D341Med (cell line): ENCODE results near the gene EPHB4.

Source experiments
- DNase-seq: peaks from one replicate; pipeline ENCODE4 v3.0.0; 2012; ENCODE audit warnings: low spot score

The EPHB4 gene

DNA sequence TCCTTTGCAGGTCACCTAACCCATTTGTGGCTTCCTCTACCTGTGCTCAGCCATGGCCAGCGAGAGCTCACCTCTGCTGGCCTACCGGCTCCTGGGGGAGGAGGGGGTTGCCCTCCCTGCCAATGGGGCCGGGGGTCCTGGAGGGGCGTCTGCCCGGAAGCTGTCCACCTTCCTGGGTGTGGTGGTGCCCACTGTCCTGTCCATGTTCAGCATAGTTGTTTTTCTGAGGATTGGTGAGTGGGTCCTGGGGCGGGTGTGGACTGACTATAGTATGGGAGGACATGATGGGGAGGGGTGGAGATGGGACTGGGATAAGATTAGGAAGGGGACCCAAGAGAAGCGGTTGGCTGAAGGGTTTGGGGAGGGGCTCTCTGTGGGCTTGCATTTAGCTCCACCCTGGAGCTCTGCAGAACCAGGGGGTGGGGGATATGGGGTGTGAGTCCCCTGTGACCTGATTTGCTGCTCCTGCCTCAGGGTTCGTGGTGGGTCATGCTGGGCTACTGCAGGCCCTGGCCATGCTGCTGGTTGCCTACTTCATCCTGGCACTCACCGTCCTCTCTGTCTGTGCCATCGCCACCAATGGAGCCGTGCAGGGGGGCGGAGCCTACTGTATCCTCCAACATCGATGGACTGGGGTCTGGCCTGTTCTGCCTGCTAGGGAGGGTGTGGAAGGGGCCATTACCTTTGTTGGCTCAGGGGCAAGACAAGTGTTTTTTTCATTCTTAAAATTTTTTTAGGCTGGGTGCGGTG is 27.0 kb upstream of the EPHB4 start:
- DNase-seq, result no peak

DNA sequence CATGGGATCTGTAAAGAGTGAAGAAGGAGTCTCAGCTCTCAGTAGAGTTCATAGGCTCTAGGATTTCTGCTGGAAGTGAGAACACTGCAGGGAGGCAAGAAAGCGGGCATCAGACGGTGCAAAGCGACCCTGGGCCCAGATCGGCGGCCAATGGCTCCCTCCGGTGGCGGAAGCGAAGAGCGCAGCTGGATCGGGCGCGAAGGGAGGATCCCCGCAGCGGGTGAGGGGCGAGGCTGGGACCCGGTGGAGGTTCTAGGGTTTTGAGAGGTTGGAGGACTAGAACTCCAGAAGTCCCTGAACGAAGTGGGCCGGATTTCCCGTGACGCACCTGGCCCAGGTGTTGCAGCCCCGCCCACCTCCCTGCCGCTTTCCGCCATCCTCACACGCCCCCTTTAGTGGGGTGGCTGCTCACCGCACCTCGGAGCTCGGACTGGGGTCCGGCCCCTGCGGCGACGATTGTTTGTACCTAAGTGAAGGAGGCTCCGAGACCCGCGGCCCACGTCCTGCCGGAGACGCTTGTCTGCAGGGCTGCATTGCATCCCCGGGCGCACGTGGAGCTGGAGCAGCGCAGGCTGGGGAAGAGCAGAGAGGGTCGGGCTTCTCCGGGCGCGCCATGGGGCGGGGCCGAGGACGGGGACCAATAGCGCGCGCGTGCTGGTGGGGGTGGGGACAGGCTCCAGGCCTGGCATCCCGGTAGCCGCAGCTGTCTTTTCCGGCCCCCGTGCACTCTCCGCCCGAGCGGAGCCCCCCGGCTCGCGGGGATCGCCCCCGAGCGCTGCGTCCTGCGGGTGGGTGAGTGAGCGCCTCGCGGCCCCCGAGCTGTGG is 24.9 kb upstream of the EPHB4 start, which contains the start of gene SLC12A9:
Gene SLC12A9, plus strand, starts transcription at position 666 of the 825 bp plus-strand sequence. CDS start 1,485 bp downstream, outside the sequence.
- DNase-seq, result peak; percentile 97

DNA sequence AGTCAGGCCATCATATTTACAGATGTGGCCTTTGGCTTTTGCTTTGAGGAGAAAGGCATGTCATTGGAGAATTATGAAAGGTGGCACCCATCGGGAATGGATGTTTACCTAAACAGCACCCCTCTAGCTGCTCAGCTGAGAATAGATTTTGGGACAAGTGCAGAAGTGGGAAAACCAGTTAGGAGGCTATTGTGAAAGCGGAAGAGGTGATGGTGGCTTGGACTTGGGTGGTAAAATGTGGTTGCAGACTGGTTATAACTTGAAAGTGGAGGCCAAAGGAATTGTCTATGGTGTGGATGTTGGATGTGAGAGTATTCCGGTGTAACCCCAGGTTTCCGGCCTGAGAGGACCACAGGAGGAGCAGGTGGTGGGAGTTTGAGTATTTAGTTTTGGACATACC is 20.0 kb upstream of the EPHB4 start:
- DNase-seq, result no peak

DNA sequence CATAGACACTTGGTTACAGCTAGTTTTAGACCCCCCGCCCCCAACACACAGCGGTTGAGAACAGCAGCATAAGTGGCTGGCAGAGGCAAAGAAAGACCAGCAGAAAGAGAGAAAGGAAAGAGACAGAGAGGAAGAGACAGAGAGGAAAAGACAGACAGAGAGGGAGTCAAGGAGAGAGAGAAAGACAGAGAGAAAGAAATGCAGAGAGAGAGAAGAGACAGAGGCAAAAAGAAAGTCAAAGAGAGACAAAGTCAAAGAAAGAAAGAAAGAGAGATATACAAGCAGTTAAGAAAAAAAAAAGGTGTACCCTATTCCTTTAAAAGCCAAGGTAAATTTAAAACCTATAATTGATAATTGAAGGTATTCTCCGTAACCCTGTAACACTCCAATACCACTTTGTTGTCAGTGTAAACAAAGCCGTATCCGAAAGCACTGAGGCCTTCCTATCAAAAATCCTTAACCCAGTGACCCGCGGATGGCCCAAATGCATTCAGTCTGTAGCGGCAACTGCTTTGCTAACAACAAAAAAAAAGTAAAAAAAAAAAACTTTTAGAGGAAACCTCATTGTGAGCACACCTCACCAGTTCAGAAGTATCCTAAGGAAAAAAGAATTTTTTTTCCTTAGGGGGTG is 13.3 kb upstream of the EPHB4 start:
- DNase-seq, result no peak

DNA sequence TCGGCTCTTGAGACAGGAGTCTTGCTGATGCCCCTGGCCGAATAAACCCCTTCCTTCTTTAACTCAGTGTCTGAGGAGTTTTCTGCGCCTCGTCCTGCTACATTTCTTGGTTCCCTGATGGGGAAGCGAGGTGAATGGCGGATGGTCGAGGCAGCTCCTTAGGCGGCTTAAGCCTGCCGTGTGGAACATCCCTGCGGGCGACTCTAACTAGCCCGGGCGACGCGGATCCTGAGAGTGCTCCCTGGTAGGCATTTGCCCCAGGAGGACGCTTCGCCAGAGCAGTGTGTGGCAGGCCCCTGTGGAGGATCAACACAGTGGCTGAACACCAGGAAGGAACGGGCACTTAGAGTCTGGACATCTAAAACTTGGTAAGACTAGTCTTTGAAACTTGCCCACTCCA is 12.0 kb upstream of the EPHB4 start:
- DNase-seq, result no peak

DNA sequence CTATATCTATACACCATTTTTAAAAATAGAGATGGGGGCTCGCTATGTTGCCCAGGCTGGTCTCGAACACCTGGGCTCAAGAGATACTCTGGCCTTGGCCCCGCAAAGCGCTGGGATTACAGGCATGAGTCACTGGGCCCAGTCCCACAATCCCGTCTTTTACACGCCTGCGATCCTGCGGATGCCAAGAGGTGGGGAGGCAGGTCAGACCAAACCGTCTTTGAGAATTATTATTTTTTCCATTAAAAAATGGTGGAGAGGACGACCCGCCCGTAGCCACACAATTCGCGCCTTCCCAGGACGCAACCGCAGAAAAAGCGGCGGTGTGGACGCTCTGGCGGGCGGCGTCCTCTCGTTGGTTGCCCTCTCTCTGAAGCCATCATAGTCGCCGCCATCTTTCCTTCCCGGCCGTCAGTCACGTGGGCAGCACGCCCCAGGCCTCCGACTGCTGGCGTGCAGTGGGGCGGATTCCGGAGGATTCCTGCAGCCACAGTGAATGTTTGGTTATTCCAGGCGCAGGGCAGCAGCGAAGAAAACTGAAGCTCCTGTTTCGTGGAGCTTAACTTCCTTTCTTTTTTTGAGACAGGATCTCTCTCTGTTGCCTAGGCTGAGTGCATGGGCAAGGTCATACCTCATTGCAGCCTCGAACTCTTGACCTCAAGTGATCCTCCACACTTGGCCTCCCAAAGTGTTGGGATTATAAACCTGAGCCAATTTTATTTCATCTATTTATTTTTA is 9.9 kb upstream of the EPHB4 start:
- peak; percentile 94 for DNase-seq

DNA sequence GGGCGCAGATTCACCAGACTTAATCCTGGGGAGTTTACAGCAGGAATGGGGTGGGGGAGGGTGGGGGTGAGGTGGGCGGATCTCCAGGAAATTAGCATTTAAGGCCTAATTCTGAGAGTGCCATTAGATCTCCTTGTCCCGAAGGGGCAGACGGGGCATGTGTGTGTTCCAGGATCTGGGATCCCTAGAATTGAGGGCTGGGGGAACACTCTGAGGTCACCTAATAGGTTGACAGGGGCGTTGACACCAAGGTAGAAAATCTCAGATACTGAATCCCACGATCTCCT is 9.4 kb upstream of the EPHB4 start:
- DNase-seq, result no peak

DNA sequence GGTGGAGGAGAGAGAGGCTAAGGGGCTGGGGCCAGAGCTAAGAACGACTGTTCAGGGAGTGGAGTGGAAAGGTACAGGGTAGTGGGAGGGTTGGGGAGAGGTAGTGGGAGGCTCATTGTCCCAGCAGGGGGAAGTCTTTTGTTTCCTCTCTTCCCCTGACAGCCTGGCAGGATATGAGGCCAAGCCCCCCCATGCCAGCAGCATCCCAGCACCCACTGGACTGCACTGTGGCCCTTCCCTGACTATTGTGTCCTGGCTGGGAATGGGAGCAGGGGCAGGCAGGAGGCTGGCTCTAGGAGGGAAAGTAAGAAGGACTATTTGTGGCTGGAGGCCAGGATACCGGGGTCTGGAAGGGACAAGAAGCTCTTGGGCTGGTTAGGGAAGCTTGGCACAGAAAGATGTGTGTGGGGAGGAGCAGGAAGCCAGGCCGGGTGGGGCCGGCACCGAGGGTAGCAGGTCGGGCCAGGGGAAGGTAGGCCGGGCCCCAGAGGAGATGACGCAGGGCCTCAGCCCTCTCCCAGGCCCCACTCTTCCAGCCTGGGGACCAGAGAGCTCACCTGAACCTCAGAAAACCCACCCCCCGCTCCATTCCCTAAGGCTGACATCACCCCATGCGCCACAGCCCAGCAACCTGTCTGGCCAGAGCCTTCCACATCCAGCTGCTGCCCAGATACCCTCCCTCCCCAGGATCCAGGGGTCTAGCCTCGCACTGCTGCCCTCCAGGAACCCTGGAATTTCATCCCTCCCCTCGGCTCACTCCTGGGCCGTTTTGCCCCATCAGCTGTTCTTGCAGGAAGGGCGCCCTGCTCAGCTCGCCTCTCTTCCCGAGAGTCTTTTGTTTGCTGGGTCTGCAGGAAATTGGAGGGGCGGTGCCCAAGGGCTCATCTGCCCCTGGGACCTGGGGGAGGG is 8.8 kb upstream of the EPHB4 start:
- DNase-seq, result peak; percentile 93

DNA sequence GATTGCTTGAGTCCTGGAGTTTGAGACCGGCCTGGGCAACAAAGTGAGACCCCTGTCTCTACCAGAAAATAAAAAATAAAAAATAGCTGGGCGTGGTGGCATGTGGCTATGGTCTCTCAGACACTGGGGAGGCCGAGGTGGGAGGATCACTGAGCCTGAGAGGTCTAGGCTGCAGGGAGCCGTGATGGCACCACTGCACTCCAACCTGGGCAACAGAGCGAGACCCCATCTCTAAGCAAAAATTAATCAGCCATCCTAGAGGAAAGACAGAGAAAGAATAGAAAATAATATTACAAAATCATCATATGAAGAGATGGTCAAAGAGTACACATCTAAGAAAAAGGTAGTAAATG is 4.9 kb upstream of the EPHB4 start:
- DNase-seq, result no peak

DNA sequence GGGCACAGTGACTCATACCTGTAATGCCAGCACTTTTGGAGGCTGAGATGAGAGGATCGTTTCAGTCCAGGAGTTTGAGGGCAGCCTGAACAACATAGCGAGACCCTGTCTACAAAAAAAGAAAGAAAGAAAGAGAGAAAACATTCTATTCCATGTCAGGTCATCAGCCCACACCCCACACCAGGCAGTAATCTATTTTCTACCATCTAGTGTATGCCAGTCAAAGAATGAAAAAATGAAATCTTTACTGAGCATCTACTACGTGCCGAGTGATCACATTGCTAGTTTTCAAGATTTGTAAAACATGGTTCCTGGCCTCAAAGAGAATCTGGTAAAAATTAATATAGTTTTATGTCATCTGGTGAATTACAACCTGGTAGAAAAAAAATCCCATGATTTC is 3.1 kb upstream of the EPHB4 start:
- no peak for DNase-seq

DNA sequence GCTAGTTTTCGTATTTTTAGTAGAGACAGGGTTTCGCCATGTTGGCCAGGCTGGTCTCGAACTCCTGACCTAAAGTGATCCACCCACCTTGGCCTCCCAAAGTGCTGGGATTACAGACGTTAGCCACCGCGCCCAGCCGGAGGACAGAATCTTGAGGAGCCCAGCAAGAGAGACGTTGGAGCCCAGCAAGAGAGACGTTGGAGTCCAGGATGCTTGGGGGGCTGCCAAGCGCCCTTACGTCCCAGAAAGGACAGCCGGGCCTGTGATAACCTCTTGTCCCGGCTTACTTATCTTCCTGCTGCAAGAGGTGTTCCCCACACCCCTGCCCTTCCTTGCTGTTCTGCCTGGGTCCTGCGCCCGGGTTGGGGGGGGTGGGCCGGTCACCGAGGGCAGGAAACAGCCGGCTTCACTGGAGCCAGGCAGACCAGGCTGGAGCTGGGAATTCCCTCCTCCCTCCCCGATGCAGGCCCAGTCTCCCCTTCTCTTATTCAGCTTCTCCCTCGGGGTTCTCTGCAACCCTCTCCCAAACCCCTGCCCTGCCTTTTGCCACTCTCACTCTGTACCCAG is 1.9 kb upstream of the EPHB4 start:
- no peak for DNase-seq

DNA sequence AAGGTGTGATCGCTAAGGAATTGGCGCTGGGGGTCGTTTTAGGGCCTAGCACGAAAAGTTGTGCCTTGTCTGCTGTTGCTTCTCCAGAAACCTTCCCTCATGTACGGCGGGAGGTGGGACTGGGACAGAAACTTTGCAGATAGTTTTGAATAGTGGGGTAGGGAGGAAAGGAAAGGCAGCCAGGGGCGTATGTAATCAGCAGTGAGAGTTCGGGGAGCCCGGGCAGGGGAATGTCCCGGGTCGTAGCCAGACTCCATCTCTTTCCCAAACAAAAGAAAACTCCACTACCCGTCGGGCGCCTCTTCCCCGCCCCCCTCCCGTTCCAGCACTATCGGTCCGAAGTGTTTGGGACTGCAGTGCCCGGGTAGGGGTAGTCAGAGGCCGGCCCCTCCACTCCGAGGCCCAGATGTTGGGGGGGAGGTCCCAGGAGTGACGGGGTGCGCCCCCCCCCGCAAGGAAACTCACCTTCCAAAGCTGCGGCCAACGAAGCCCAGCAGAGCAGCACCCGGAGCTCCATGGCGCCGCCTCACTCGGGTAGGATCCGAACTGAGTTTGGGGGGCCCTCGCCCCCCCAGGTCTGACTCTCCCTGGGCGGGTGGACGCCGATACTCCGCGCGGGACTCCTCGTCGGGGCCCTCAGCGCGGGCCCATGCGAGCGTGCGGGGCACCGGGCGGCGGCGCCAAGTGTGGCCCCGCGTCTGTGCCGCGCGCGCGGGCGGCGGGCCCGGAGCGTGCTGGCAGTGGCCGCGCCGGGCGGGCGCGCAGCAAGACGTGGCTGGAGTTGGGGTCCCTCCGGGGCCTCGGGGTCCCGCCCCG is 601 bp downstream of the EPHB4 start:
- peak; percentile 83 for DNase-seq

DNA sequence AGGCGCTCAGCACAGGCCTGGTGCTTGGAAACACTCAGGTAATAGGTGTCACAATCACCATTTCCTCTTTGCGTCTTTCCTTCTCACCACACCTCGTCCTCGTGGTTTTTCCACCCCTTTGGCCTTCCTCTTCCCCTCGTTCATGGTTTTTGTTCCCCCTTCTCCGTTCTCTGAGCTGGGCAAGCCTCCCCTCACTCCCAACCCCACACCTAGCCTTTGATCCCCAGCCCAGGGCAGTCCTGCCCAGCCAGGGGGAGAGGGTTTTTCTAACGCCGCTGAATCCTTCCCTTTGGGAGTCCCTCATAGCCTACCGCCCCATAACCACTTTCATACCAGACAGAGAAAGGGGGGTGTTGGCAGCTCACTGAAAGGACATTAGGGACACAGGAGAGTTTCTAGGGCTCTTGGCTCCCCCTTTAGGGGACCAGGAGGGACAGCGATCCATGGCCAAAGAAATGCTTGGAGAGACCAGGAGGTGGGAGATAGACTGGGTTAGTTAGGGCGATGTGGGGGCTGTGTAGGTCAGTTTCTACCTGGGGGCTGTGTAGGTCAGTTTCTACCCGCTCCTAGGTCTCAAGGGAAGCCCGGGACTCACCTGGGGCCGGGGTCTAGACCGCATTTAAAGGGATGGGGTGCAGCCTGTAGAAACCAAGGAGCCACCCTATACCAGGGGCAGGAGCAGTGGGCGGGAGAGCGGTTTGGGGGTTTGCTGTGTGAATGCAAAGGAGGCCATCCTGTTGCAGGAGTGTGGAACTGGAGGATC is 1.4 kb downstream of the EPHB4 start:
- peak; percentile 37 for DNase-seq

DNA sequence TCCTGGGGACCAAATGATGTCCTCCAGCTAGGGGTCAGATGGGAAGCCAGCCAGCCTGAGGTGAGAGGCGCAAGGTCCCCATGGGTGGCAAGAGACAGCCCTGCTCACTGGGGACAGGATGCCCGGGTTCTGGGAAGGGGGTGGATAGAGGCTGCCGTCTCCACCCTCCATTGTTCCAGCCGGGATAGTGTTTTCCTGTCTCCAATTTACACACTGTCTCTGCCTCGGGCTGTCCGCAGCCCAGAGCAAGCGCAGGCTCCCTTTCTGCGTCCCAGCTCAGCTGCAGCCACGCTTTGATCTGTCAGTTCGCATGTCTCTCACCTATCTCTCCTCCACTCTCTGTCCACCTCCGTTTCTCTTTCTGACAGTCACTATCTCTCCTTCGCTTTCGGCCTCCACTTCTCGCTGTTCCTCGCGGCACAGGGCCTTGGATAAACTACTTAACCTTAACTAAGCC is 2.1 kb downstream of the EPHB4 start:
- DNase-seq, result peak; percentile 37

DNA sequence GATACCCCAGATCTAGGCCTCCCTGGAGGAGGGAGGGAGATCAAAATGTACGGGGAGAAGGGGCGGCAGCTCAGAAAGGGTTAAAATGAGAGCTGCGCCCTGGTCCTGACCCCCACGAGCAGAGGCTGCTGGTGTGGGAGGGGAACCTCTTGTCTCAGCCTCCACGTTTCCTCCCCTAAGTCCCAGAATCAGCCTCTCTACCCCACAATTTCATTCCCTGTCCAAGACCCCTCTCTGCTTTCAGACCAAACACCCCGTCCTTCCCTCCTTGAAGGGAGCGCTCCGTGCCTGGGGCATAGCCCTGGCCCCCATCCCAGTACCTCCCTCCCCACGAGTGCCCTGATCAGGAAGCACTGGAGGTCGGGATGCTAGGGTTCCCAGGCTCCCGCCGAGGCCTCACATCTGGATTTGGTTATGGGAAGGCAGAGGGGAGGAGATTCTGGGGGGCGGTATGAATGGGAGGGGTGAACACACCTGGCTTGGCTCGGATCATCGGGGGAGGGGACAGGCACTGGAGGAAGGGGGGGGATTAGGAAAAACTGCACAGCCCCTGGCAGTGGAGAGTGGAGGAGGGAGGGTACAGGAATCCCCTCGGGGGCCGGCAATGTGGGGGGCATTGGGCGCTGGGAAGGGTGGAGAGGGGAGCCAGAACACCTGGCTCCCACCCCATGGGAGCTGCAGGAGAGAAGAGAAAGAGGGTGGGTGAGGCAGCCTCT is 2.7 kb downstream of the EPHB4 start:
- DNase-seq, result no peak

DNA sequence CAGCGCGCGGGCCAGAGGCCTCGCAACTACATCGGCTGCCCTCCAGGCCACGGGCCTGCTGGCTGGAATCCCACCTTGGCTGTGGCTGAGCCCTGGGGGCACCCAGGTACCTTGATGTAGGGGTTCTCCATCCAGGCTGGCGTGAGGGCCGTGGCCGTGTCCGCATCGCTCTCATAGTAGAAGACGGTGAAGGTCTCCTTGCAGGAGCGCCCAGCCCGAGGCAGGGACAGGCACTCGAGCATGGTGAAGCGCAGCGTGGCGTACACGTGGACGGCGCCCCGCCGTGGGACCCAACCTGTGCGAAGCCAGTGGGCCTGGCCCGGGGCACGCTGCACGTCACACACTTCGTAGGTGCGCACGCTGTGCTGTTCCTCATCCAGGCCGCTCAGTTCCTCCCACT is 3.8 kb downstream of the EPHB4 start:
- no peak for DNase-seq

DNA sequence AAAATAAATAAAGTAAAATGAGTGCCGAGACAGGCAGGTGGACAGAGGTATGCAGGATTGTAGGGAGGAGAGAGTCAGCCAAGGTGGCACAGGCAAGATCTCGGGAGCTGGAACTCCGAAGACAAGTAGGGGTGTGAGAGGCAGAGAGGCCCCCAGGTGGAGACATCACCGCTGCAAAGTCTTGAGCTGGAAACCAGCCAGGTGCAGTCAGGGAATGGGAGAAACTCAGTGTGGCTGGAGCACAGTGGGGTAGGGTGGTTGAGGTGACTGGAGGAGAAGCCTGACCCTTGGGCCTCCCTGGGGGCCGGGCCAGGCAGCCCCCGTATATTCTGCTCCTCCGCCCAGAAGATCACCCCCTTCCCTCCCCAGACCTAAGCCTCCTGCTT is 4.2 kb downstream of the EPHB4 start:
- DNase-seq, result peak; percentile 35

DNA sequence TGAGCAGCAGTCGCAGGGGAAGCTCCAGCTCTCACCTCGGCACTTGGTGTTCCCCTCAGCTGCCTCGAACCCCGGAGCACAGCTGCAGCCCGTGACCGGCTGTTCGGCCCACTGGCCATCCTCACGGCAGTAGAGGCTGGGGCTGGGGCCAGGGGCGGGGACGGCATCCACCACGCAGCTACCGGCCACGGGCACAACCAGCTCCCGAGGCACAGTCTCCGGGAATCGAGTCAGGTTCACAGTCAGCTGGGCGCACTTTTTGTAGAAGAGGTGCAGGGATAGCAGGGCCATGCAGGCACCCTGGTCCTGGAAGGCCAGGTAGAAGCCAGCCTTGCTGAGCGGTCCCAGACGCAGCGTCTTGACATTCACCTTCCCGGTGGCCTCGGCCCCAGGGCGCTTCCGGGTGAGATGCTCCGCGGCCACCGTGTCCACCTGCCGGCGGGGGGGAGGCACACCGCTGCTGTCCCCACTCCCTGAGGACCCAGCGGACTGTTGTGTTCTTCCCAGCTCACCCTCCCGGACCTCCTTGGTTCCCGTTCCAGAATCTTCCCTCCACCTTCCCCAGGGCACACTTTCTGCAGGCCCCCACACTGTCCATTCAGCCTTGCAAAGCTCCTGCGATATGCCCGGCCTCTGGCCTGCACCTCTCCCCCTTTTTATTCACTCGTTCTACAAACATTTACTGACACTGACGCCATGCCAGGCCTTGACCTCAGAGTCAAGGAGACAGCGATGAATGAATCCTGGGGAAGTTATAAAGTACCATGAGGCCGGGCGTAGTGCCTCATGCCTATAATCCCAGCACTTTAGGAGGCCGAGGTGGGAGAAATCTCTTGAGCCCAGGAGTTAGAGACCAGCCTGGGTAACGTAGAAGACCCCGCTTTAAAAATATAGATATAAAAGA is 4.8 kb downstream of the EPHB4 start:
- no peak for DNase-seq
